ENCODE results near the gene STH. TPM values are rescaled to one million over a fixed set of nuclear protein-coding genes. Genes with fewer than 3 reads are reported as not detected.

Gene STH
- not detected for total RNA-seq

DNA sequence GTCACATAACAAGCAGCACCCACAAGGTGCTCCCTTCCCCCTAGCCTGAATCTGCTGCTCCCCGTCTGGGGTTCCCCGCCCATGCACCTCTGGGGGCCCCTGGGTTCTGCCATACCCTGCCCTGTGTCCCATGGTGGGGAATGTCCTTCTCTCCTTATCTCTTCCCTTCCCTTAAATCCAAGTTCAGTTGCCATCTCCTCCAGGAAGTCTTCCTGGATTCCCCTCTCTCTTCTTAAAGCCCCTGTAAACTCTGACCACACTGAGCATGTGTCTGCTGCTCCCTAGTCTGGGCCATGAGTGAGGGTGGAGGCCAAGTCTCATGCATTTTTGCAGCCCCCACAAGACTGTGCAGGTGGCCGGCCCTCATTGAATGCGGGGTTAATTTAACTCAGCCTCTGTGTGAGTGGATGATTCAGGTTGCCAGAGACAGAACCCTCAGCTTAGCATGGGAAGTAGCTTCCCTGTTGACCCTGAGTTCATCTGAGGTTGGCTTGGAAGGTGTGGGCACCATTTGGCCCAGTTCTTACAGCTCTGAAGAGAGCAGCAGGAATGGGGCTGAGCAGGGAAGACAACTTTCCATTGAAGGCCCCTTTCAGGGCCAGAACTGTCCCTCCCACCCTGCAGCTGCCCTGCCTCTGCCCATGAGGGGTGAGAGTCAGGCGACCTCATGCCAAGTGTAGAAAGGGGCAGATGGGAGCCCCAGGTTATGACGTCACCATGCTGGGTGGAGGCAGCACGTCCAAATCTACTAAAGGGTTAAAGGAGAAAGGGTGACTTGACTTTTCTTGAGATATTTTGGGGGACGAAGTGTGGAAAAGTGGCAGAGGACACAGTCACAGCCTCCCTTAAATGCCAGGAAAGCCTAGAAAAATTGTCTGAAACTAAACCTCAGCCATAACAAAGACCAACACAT is at the start of gene STH:
Gene STH, plus strand, starts transcription at position 264 of the 913 bp plus-strand sequence. Its CDS starts 30 bp downstream, at position 294.
- Histone ChIP-seq H3K9me3 (no peaks in the 10 kb centered on the region), H3K36me3 (no peaks in the 10 kb centered on the region), H3K4me3 (no peak within 1 kb of the TSS), H3K27me3 (replicated peaks; ENCODE audit: insufficient read depth) (no peaks in the 10 kb centered on the region), H3K27ac (no peak within 1 kb of the TSS), H3K4me1 (replicated peaks) (peaks cover 5% of the 10 kb centered on the region)
- intact Hi-C loops (cut with DNase I), result no loop called here
- TF ChIP-seq POLR2A (IDR thresholded peaks at IDR 0.05) (no peak), POLR2AphosphoS5 (IDR thresholded peaks at IDR 0.05) (no peak), CTCF (IDR thresholded peaks at IDR 0.05) (no peak)
- no peak for DNase-seq (ENCODE audit: low spot score)
- 88% methylated on average over 8 of the region's 8 CpGs for WGBS

DNA sequence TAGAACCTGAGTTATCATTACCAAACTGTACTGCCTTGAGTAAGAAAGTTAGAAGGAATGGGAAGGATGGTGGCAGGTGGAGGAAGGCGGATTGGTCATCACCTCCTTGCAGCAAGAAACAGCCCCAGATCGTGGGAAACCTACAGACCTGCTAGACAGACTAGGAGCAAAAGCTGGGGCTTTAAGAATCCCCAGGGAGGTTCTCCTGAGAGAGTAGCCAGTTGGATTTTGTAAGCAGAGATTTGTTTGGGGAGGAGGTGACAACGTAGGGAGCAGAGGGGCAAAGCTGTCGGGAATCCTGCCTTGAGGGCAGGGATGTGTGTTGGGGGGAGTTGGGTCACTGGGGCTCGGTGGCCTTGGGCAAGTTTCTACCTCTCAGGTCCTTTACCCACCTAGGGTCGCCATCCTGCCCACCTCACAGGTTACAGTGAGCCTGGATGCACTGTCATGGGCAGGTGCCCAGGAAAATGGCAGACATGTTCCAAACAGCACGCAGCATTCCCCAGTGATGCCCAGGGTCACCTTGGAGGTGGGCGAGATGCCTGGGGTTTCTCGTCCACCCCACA is 49.2 kb upstream of the STH start:
- DNase-seq (ENCODE audit: low spot score), result no peak
- H3K27me3 ChIP-seq (replicated peaks; ENCODE audit: insufficient read depth), result no peaks in the 10 kb centered on the region
- H3K27ac ChIP-seq, result no peak overlapping the region
- WGBS, result 86% methylated on average over 9 of the region's 9 CpGs
- H3K36me3 ChIP-seq, result no peaks in the 10 kb centered on the region
- TF ChIP-seq CTCF (IDR thresholded peaks at IDR 0.05), result no peak
- TF ChIP-seq POLR2AphosphoS5 (IDR thresholded peaks at IDR 0.05), result no peak
- TF ChIP-seq POLR2A (IDR thresholded peaks at IDR 0.05), result no peak
- intact Hi-C loops (cut with DNase I), result loop anchor here (2.0 kb wide), 1 partner anchor 53 kb away; no protein-coding TSS in a partner anchor
- no peaks in the 10 kb centered on the region for H3K9me3 ChIP-seq
- no peak overlapping the region for H3K4me3 ChIP-seq
- H3K4me1 ChIP-seq (replicated peaks), result no peaks in the 10 kb centered on the region

DNA sequence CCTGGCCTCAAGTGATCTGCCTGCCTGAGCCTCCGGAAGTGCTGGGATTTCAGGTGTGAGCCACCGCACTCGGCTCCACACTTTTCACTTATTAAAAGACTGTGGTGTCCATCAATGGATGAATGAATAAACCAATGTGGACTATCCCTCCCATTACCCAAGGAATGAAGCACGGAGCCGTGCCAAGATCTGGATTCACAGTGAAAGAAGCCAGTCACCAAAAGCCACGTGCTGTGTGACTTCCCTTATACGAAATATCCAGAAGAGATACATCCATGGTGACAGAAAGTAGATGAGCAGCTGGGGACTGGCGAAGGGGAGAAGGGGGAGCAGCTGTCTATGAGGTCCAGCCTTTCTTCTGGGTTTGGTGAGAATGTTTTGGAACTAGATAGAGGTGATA is 48.2 kb upstream of the STH start:
- H3K4me1 ChIP-seq (replicated peaks), result no peaks in the 10 kb centered on the region
- H3K9me3 ChIP-seq, result no peaks in the 10 kb centered on the region
- H3K27me3 ChIP-seq (replicated peaks; ENCODE audit: insufficient read depth), result no peaks in the 10 kb centered on the region
- H3K4me3 ChIP-seq, result no peak overlapping the region
- no peak for TF ChIP-seq CTCF (IDR thresholded peaks at IDR 0.05)
- no peak for TF ChIP-seq POLR2AphosphoS5 (IDR thresholded peaks at IDR 0.05)
- WGBS, result 89% methylated on average over 8 of the region's 8 CpGs
- no peak overlapping the region for H3K27ac ChIP-seq
- no peak for DNase-seq (ENCODE audit: low spot score)
- no peaks in the 10 kb centered on the region for H3K36me3 ChIP-seq
- intact Hi-C loops (cut with DNase I), result no loop called here

- TF ChIP-seq POLR2AphosphoS5 (IDR thresholded peaks at IDR 0.05) (no peak), CTCF (IDR thresholded peaks at IDR 0.05) (no peak), POLR2A (IDR thresholded peaks at IDR 0.05) (no peak)
- 63% methylated on average over 10 of the region's 10 CpGs for WGBS
- no peaks in the 10 kb centered on the region for H3K4me1 ChIP-seq (replicated peaks)
Measured at GRCh38 chr17:45951403-45951802, 47.6 kb upstream of the STH start.

More at GRCh38 chr17:45951403-45951802, 47.6 kb upstream of the STH start:
- Histone ChIP-seq H3K9me3 (no peaks in the 10 kb centered on the region), H3K4me3 (no peak overlapping the region), H3K27me3 (replicated peaks; ENCODE audit: insufficient read depth) (no peaks in the 10 kb centered on the region), H3K36me3 (no peaks in the 10 kb centered on the region), H3K27ac (no peak overlapping the region)
- intact Hi-C loops (cut with DNase I), result no loop called here
- no peak for DNase-seq (ENCODE audit: low spot score)

All from prostate gland (tissue), 2 donors.